ENCODE measurements around the gene NBEA.

NBEA gene

DNA sequence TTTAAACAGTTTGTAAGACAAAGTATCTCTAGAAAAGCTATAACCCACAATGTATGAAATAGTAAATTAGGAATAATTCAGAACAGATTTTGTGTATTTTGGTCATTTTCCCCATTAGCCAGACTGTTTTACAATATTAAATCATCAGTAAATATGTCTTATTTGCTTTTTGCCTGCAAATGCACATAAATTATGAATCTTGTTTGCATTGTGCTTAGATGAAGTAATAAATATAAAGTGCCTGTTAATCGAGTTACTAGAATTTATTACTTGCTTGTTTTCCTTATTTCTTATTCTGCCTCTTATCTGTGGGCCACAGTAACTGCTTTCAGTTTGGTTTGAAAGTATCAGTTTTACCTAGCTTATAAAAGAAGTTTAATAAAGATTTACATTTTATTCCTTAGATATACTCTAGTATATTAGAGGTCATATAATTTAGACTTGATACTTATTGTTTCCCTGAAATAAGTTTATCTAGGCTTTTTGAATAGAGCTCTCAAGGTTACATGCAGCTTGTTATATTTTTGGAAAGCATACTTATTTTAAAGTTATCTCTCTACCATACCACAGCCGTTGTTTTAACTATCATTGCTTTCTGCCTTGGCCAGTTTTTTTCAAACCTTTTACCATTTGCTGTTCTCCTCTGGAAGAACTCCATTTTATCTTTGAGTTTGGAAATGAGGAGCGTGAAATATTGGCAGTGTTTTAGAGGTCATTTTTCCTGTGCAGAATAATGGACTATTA, 238.0 kb downstream of the NBEA start:
- no peak for DNase-seq (ENCODE audit: low spot score)

DNA sequence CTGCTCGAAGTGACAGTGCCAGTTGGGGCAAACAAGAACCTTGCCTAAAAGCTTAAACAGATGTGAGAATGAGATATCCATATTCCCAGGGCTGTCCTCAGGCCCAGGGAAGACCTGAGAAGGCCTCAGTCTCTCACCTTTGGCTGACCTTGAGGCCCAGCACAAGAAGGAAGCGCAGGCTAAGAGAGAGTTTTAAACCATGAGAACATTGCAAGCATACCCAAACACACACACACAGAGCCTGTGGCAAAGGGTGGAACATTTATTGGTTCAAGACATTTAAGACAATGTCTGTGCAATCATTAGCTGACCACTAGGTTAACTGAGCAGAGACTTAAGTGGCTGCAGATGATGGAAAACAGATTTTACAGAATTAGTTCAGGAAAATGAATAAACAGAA, 248.2 kb downstream of the NBEA start:
- no peak for DNase-seq (ENCODE audit: low spot score)

DNA sequence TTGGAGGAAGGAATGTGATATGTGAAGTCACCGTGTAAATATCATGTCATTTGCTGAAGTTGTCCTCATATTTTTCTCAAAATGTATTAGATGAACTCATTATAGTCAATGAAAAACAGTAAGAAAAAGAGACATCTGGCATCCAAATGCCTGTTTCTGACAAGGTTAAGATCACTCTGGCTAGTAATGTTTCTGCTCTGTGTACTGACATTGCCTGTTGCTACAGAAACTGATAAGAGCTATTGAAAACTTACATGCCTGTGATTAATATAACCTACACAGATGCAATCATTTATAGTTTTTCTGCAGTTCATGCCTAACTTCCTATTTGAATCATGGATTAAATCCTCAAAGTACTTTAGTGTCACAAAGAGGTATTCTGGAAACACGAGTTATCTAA, 249.8 kb downstream of the NBEA start:
- DNase-seq (ENCODE audit: low spot score): no peak

- DNase-seq (ENCODE audit: low spot score): no peak
Observed at GRCh38 chr13:35198613-35199200, 256.6 kb downstream of the NBEA start.

DNA sequence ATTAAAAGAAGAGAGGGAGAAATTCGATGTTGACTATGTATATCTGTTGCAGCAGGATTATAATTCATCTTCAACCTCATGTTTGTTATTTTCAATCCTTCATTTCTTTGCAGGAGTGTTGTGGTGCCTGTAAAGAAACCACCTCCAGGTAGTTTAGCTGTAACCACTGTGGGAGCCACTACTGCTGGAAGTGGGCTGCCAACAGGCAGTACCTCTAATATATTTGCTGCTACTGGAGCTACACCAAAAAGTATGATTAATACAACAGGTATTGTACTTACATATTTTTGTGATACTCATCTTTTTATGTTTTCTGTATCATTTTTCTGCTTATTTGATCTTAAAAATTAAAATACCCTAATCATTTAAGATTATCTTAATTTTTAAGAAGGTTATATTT, 266.5 kb downstream of the NBEA start:
- DNase-seq (ENCODE audit: low spot score): no peak

GRCh38 chr13:35210261-35210660, 268.2 kb downstream of the NBEA start:
- DNase-seq (ENCODE audit: low spot score): no peak

DNA sequence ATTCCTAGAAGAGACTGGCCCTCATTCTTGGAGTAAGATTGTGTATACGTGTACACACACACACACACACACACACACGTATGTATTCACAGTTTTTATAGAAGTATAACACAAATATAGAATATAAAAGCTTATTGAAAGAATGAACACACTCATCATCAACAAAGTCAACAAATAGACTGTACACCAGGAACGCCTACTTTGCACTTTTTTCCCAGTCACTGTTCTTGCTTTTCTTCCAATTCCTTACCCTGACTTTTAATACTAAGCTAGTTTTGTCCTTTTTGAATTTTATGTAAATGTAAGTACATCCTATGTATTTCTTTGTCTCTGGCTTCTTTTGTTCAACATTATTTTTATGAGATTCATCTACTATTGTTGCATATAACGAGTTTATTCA, 269.9 kb downstream of the NBEA start:
- no peak for DNase-seq (ENCODE audit: low spot score)

GRCh38 chr13:35213911-35214310, 271.8 kb downstream of the NBEA start:
- no peak for DNase-seq (ENCODE audit: low spot score)

DNA sequence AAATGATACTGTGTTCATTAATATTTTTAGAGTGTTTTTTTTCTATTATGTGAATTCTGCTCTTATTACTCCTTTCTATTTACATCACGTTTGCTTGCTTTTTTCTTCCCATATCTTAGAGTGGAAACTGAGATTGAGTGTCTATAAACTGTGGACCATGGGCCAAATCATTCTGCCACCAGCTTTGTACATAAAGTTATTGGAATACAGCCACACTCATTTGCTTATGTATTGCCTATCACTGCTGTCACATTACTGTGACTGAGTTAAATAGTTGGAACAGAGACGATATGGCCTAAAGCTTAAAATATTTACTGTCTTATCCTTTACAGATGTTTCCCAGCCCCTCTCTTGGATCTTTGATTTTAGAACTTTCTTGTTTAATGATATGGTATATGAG, 274.1 kb downstream of the NBEA start:
- no peak for DNase-seq (ENCODE audit: low spot score)

- no peak for DNase-seq (ENCODE audit: low spot score)
Observed at GRCh38 chr13:35219021-35219420, 277.0 kb downstream of the NBEA start.

DNA sequence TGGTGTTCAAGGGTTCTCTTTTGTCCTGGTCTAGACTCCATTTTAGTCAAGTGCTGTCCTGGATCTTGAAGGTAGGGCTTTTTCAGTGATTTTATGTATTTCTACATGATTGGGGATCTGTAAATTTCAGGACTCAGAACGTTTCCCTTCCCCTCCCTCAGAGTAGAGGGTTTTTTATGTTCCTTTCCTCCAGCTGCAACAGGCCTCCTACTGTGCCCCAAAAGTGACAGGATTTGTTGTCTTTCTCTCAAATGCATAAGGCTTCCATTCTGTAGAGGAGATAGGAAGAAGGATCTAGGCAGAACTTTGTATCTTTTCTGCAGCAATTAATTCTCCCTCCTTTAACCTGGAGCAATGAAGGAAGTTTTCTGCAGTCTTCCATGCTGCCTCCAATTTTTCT, 283.1 kb downstream of the NBEA start:
- DNase-seq (ENCODE audit: low spot score): no peak

DNA sequence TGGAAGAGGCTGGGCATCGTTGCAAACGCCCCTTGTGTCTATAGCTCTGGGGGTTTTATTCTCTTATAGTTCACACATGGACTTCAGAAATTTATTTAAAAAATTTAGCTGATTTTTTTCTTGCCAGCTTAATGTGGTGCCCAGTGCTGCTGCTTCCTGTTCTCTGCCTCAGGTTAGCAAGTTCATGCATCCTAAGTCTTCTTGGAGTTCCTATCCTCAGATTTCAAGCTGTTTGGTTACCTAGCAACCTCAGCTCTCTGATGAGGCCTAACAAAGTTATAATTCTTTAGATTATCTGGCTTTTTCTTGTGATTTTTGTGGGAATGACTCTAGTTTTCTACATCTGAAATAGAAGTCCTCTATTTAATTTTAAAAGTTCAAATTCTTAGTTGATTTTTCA, 283.5 kb downstream of the NBEA start:
- DNase-seq (ENCODE audit: low spot score): no peak

- DNase-seq (ENCODE audit: low spot score): no peak
Observed at GRCh38 chr13:35228536-35228935, 286.5 kb downstream of the NBEA start.

GRCh38 chr13:35231426-35231825, 289.4 kb downstream of the NBEA start:
- no peak for DNase-seq (ENCODE audit: low spot score)

- DNase-seq (ENCODE audit: low spot score): no peak
Observed at GRCh38 chr13:35238274-35238673, 296.2 kb downstream of the NBEA start.

GRCh38 chr13:35252536-35253205, 310.6 kb downstream of the NBEA start:
- no peak for DNase-seq (ENCODE audit: low spot score)

GRCh38 chr13:35255241-35255640, 313.2 kb downstream of the NBEA start:
- DNase-seq (ENCODE audit: low spot score): no peak

DNA sequence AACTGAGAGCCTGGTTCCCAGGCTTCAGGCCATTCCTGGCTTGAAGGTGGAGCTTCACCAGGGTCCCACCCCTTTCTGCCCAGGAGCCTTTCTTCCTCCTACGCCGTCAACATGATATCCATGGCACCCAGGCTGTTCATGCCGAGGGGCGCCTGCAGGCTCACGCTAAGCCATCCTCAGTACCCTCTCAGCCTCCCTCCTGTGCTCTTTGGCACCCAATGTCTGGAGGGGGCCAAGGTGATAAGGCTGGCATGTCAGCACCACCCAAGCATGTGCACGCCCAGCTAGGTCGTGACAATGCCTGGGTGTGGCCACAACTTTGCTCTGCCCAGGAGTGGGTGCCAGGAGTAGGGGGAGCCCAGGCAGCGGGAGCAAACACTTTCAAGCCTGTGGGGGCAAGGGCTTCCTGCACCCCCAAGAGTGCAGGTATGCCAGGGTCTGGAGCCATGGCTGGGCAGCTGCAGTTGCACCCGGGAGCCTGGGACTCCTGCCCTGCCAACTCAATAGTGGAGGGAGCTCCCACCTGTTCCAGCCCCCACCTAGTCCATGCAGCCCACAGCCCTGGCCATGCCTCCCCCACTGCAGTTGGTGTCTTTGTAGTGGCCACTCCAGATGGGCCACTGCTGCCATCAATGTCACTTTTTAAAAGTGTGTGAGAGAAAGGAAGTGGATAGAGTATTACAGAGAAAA, 314.5 kb downstream of the NBEA start:
- no peak for DNase-seq (ENCODE audit: low spot score)

- DNase-seq (ENCODE audit: low spot score): no peak
Observed at GRCh38 chr13:35260316-35260715, 318.2 kb downstream of the NBEA start.

GRCh38 chr13:35266412-35266811, 324.3 kb downstream of the NBEA start:
- DNase-seq (ENCODE audit: low spot score): no peak

DNA sequence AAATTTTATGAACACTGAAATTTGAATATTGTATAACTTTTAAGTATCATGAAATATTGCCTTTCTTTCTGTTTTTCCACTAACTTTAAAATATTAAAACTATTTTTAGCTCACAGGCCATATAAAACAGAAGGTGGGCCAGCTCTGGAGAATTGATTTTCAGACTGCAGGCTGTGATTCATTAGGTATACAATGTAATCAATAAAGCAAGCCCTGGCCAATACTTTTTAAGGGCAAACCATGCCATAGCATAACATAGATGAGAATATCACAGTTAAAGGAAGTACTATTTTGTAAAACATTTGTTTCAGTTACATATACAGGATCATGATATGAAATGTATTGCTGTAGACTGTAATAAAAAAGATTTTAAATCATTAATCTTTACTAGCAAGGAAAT, 336.8 kb downstream of the NBEA start:
- no peak for DNase-seq (ENCODE audit: low spot score)

DNA sequence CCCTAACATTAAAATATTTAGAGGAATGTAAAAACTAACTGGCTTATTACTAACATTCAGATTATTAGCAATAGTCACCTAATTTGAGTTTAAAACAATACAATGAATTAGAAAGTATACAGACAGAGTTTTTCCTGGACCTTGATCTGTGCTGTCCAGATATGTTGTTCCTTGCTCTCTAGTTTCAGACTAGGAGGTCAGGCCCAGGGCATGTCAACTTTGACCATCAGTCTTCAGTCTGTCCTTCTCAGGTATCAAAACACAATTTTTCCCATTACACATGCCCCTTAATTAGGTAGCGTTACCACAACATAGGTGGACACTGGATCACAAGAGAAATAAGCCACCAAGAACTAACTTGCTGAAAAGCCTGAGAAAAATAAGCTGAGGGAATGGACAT, 337.4 kb downstream of the NBEA start:
- DNase-seq (ENCODE audit: low spot score): no peak

- DNase-seq (ENCODE audit: low spot score): no peak
Observed at GRCh38 chr13:35283856-35284255, 341.8 kb downstream of the NBEA start.
